H1 (cell line): Measurements from ENCODE around the gene PRKN. TPM values are rescaled to one million over a fixed set of nuclear protein-coding genes. Genes with fewer than 3 reads are reported as not detected.

Experiments
- CHD1 ChIP-seq: IDR thresholded peaks from 2 replicates; pipeline ENCODE4 v1.6.1; 2012; ENCODE audit warnings: low read depth, low read length, improper control_type of control experiment
- CHD2 ChIP-seq: IDR thresholded peaks from 2 replicates; pipeline ENCODE4 v1.6.1; 2012; ENCODE audit warnings: low read length, improper control_type of control experiment
- CHD7 ChIP-seq: fragments of 300-600 bp; sonication (generic); IDR thresholded peaks from 2 replicates; pipeline ENCODE4 v1.7.1; 2012; ENCODE audit warnings: low read length, moderate library complexity, mild to moderate bottlenecking, inconsistent platforms; ENCODE audit not compliant: insufficient replicate concordance
- HDAC2 ChIP-seq, 2 experiments: fragments of 300-600 bp in 1 of 2; sonication (generic) in 1 of 2; IDR thresholded peaks; 2 replicates each; pipeline ENCODE4 v1.6.1; 2011 to 2012; ENCODE audit warnings: low read depth in 2 of 2, low read length in 2 of 2, mild to moderate bottlenecking in 2 of 2, moderate library complexity in 2 of 2, borderline replicate concordance in 1 of 2, inconsistent platforms in 1 of 2
- JUN ChIP-seq: IDR thresholded peaks from 2 replicates; pipeline ENCODE4 v1.6.1; 2011; ENCODE audit warnings: low read depth, mild to moderate bottlenecking, improper control_type of control experiment, low read length
- YY1 ChIP-seq: IDR thresholded peaks from 2 replicates; pipeline ENCODE4 v1.6.1; 2011; ENCODE audit warnings: low read depth, mild to moderate bottlenecking, low read length
- polyA plus RNA-seq, 7 experiments: library from polyadenylated mRNA; depleted of rRNA in 3 of 7; stranded (reverse) in 5 of 7; unstranded in 2 of 7; fragments of >200 nt in 5 of 7; fragments of 200-250 nt in 2 of 7; gene quantifications; 1 replicate in 5 of 7; 2 replicates in 1 of 7; 4 replicates in 1 of 7; pipeline versions ENCODE4 v1.2.1 to v1.2.3, GENCODE V29; 2011 to 2013; ENCODE audit warnings: missing spikeins in 2 of 7, mixed read lengths in 2 of 7
- total RNA-seq: library from RNA; stranded (reverse); fragmentation: NEBNext Ultra II Directional; extraction: Animal tissue kit (Norgen Biotek cat#: 25700); gene quantifications from 2 replicates; pipeline ENCODE4 v1.2.1, GENCODE V29; 2021
- TF ChIP-seq, protein P1 (sequence below), 3 experiments: IDR thresholded peaks; 1 replicate in 2 of 3; 2 replicates in 1 of 3; pipeline versions ENCODE4 v1.5.1 to v1.6.1; 2011; ENCODE audit warnings: low read length in 3 of 3, mild to moderate bottlenecking in 3 of 3, inconsistent platforms in 2 of 3, low read depth in 1 of 3, moderate library complexity in 1 of 3; ENCODE audit not compliant: insufficient read depth in 1 of 3; ENCODE audit errors: control extremely low read depth in 1 of 3
- TF ChIP-seq, protein P2 (sequence below): IDR thresholded peaks from 2 replicates; pipeline ENCODE4 v1.6.1; 2012; ENCODE audit warnings: inconsistent platforms

The PRKN gene
- total and polyA plus RNA-seq, 2 of the 8 experiments (the other 6 are each of a cell fraction or from before 2014, with no cell fraction given): 0.13 to 0.29 TPM

- TF ChIP-seq CHD7 (no peak), YY1 (no peak), JUN (no peak), CHD2 (no peak), HDAC2 (IDR thresholded peaks at IDR 0.05; ENCODE audit: borderline replicate concordance in 1 of 2, low read depth in 2 of 2, low read length in 2 of 2) (no peak), CHD1 (no peak)
- TF ChIP-seq, protein P1, sequence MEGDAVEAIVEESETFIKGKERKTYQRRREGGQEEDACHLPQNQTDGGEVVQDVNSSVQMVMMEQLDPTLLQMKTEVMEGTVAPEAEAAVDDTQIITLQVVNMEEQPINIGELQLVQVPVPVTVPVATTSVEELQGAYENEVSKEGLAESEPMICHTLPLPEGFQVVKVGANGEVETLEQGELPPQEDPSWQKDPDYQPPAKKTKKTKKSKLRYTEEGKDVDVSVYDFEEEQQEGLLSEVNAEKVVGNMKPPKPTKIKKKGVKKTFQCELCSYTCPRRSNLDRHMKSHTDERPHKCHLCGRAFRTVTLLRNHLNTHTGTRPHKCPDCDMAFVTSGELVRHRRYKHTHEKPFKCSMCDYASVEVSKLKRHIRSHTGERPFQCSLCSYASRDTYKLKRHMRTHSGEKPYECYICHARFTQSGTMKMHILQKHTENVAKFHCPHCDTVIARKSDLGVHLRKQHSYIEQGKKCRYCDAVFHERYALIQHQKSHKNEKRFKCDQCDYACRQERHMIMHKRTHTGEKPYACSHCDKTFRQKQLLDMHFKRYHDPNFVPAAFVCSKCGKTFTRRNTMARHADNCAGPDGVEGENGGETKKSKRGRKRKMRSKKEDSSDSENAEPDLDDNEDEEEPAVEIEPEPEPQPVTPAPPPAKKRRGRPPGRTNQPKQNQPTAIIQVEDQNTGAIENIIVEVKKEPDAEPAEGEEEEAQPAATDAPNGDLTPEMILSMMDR (IDR thresholded peaks at IDR 0.05; ENCODE audit: control extremely low read depth in 1 of 3, insufficient read depth in 1 of 3, low read depth in 1 of 3, low read length in 3 of 3): no peak
- TF ChIP-seq, protein P2, sequence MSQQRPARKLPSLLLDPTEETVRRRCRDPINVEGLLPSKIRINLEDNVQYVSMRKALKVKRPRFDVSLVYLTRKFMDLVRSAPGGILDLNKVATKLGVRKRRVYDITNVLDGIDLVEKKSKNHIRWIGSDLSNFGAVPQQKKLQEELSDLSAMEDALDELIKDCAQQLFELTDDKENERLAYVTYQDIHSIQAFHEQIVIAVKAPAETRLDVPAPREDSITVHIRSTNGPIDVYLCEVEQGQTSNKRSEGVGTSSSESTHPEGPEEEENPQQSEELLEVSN: no peak
Observed at GRCh38 chr6:162307865-162308264, 419.7 kb downstream of the PRKN start (continued).
